ENCODE results near the gene SUOX. TPM values are rescaled to one million over a fixed set of nuclear protein-coding genes. Genes with fewer than 3 reads are reported as not detected.
"Not testable (repeated sequence)": the region's sequence is repeated elsewhere in the genome, so short reads cannot be mapped to it uniquely, and the experiment has no call there.

The SUOX gene
- total RNA-seq, 4 donors from 2014 or later: 18.7 to 25.6 (median 22.9) TPM

GRCh38 chr12:56037161-56037560, 40.1 kb downstream of the SUOX start:
- Histone ChIP-seq H3K27ac (no peak overlapping the region), H3K9me3 (no peaks in the 10 kb centered on the region), H3K27me3 (no peaks in the 10 kb centered on the region), H3K4me3 (no peak overlapping the region), H3K4me1 (peaks cover 8% of the 10 kb centered on the region), H3K36me3 (peaks cover 33% of the 10 kb centered on the region)
- 75% methylated on average over 2 of the region's 2 CpGs for whole genome bisulfite sequencing
- no peak for DNase-seq (ENCODE audit: low spot score in 2 of 2)
- TF ChIP-seq EP300 (IDR thresholded peaks at IDR 0.05) (no peak), POLR2AphosphoS5 (IDR thresholded peaks at IDR 0.05) (no peak), POLR2A (IDR thresholded peaks at IDR 0.05) (no peak)

GRCh38 chr12:56038022-56038655, 41.1 kb downstream of the SUOX start:
- no peak for TF ChIP-seq POLR2A (IDR thresholded peaks at IDR 0.05)
- no peak for TF ChIP-seq POLR2AphosphoS5 (IDR thresholded peaks at IDR 0.05)
- no peak for TF ChIP-seq CTCF (IDR thresholded peaks at IDR 0.05)
- TF ChIP-seq EP300 (IDR thresholded peaks at IDR 0.05): no peak
- Histone ChIP-seq H3K27ac (no peak overlapping the region), H3K27me3 (no peaks in the 10 kb centered on the region), H3K4me3 (no peak overlapping the region), H3K9me3 (no peaks in the 10 kb centered on the region), H3K4me1 (peaks cover 16% of the 10 kb centered on the region), H3K36me3 (peaks cover 25% of the 10 kb centered on the region)
- 61% methylated on average over 2 of the region's 2 CpGs for WGBS
- DNase-seq (ENCODE audit: low spot score in 2 of 2): no peak

- H3K4me3 ChIP-seq: no peak overlapping the region
- no peaks in the 10 kb centered on the region for H3K27me3 ChIP-seq
- no peak for TF ChIP-seq EP300 (IDR thresholded peaks at IDR 0.05)
- TF ChIP-seq POLR2AphosphoS5 (IDR thresholded peaks at IDR 0.05): no peak
- TF ChIP-seq POLR2A (IDR thresholded peaks at IDR 0.05): no peak
- TF ChIP-seq CTCF (IDR thresholded peaks at IDR 0.05): no peak
- 100% methylated on average over 1 of the region's 1 CpG for WGBS
- no peak for DNase-seq (ENCODE audit: low spot score in 2 of 2)
- H3K9me3 ChIP-seq: no peaks in the 10 kb centered on the region
- H3K27ac ChIP-seq: no peak overlapping the region
- peaks cover 30% of the 10 kb centered on the region for H3K36me3 ChIP-seq
- peaks cover 22% of the 10 kb centered on the region for H3K4me1 ChIP-seq
These were observed 43.1 kb downstream of the SUOX start for GRCh38 chr12:56040151-56040550.

GRCh38 chr12:56040963-56041551, 44.0 kb downstream of the SUOX start:
- 63% methylated on average over 14 of the region's 14 CpGs for WGBS
- Histone ChIP-seq H3K36me3 (peaks cover 36% of the 10 kb centered on the region), H3K4me3 (peak overlapping the region; percentile 91), H3K27ac (peak overlapping the region; percentile 89), H3K27me3 (no peaks in the 10 kb centered on the region), H3K4me1 (peaks cover 22% of the 10 kb centered on the region), H3K9me3 (no peaks in the 10 kb centered on the region)
- DNase-seq (ENCODE audit: low spot score in 2 of 2): no peak
- TF ChIP-seq CTCF (IDR thresholded peaks at IDR 0.05) (no peak), POLR2A (IDR thresholded peaks at IDR 0.05) (no peak), EP300 (IDR thresholded peaks at IDR 0.05) (no peak), POLR2AphosphoS5 (IDR thresholded peaks at IDR 0.05) (no peak)

- TF ChIP-seq EP300 (IDR thresholded peaks at IDR 0.05) (no peak), POLR2A (IDR thresholded peaks at IDR 0.05) (peak; percentile 91 to 97), POLR2AphosphoS5 (IDR thresholded peaks at IDR 0.05) (peak; percentile 78 to 98 (median 93)), CTCF (IDR thresholded peaks at IDR 0.05) (peak in 1 of 2 donors; percentile 42)
- peak; percentile 96 to 97 for DNase-seq (ENCODE audit: low spot score in 2 of 2)
- H3K27ac ChIP-seq: peak within 1 kb of the TSS; percentile 89
- H3K9me3 ChIP-seq: no peaks in the 10 kb centered on the region
- WGBS: 1% methylated on average over 35 of the region's 50 CpGs
- H3K27me3 ChIP-seq: no peaks in the 10 kb centered on the region
- peak within 1 kb of the TSS; percentile 91 for H3K4me3 ChIP-seq
- H3K4me1 ChIP-seq: peaks cover 23% of the 10 kb centered on the region
- H3K36me3 ChIP-seq: peaks cover 32% of the 10 kb centered on the region
These were observed 44.7 kb downstream of the SUOX start, which contains the start of gene RPS26 for GRCh38 chr12:56041552-56042429. Gene RPS26 (plus strand): TSS chr12:56041918. CDS start chr12:56042167, 249 bp downstream.

- H3K9me3 ChIP-seq; H3K27me3 ChIP-seq; DNase-seq (ENCODE audit: low spot score in 2 of 2): not testable (repeated sequence)
- H3K4me3 ChIP-seq: peak overlapping the region; percentile 91
- H3K27ac ChIP-seq: peak overlapping the region; percentile 89
- H3K36me3 ChIP-seq: peaks cover 32% of the 10 kb centered on the region
- peaks cover 29% of the 10 kb centered on the region for H3K4me1 ChIP-seq
- WGBS: 0% methylated on average over 14 of the region's 20 CpGs
These were observed 45.3 kb downstream of the SUOX start for GRCh38 chr12:56042430-56042813.
